ENCODE measurements around the gene BICC1.

DNA sequence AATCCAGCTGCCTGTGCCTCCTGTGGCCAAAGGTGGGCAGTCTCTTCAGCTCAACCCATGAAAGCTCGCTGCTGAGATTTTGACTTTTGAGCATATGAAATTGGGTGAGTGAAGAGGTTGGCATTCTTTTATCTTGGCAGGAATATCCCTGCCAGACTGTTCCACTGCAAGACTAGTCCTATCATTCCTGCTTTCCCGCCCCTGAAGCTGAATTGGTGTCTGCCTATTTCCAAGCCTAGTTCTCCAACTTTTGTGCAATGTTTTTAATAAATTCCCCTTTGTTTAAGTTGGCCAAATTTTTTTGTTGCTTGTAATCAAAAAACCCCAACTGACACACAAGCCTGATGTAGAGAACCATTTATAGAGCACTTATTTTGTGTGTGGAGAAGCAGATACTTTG, 34.8 kb upstream of the BICC1 start:
- TF ChIP-seq, protein P1, sequence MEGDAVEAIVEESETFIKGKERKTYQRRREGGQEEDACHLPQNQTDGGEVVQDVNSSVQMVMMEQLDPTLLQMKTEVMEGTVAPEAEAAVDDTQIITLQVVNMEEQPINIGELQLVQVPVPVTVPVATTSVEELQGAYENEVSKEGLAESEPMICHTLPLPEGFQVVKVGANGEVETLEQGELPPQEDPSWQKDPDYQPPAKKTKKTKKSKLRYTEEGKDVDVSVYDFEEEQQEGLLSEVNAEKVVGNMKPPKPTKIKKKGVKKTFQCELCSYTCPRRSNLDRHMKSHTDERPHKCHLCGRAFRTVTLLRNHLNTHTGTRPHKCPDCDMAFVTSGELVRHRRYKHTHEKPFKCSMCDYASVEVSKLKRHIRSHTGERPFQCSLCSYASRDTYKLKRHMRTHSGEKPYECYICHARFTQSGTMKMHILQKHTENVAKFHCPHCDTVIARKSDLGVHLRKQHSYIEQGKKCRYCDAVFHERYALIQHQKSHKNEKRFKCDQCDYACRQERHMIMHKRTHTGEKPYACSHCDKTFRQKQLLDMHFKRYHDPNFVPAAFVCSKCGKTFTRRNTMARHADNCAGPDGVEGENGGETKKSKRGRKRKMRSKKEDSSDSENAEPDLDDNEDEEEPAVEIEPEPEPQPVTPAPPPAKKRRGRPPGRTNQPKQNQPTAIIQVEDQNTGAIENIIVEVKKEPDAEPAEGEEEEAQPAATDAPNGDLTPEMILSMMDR (conservative IDR thresholded peaks at IDR 0.05; ENCODE audit: low read length) = no peak
- no peak for TF ChIP-seq EZH2phosphoT487 (IDR thresholded peaks at IDR 0.05; ENCODE audit: borderline replicate concordance)
